Gastroesophageal sphincter (tissue), 3 donors: ENCODE measurements around the gene HTRA1.

ENCODE experiments used
- CTCF ChIP-seq, 4 experiments: fragments of 200-600 bp in 2 of 4; fragments of 450-650 bp in 2 of 4; sonication (generic) in 1 of 4; IDR thresholded peaks; one replicate each; pipeline ENCODE4 v1.5.1; 2017 to 2019; ENCODE audit warnings: antibody characterized with exemption in 4 of 4, mild to moderate bottlenecking in 2 of 4, moderate library complexity in 2 of 4
- EP300 ChIP-seq: sonication (generic); formaldehyde crosslinking; IDR thresholded peaks from one replicate; pipeline ENCODE4 v1.6.1; 2017; ENCODE audit warnings: antibody characterized with exemption, mild to moderate bottlenecking
- POLR2A ChIP-seq, 2 donors: fragments of 450-650 bp; IDR thresholded peaks; one replicate each; pipeline ENCODE4 v1.6.1; 2017; ENCODE audit warnings: antibody characterized with exemption in 2 of 2, mild to moderate bottlenecking in 2 of 2, moderate library complexity in 1 of 2
- POLR2AphosphoS5 ChIP-seq: sonication (generic); formaldehyde crosslinking; IDR thresholded peaks from one replicate; pipeline ENCODE4 v1.6.1; 2017; ENCODE audit warnings: antibody characterized with exemption

GRCh38 chr10:122505885-122506645 is 44.7 kb downstream of the HTRA1 start:
- TF ChIP-seq POLR2A (IDR thresholded peaks at IDR 0.05) (no peak), CTCF (IDR thresholded peaks at IDR 0.05) (no peak), POLR2AphosphoS5 (no peak), EP300 (no peak)
